Astrocyte (in vitro differentiated cells and primary cell): ENCODE measurements around the gene C10orf90. TPM values are rescaled to one million over a fixed set of nuclear protein-coding genes. Genes with fewer than 3 reads are reported as not detected.

Source experiments
- DNase-seq: peaks from one replicate; pipeline ENCODE4 v3.0.0-alpha.2; 2010; ENCODE audit warnings: low read depth
- FAIRE-seq: peaks from 2 replicates; lab custom pipeline; 2011; peaks lifted over from hg19 to GRCh38; lab: Jason Lieb, UNC
- H2AFZ ChIP-seq: 2 replicates; pipeline ENCODE4 v1.6.0; 2012; ENCODE audit warnings: low read depth, low read length, inconsistent platforms
- H3K27ac ChIP-seq: 2 replicates; pipeline ENCODE4 v1.5.1; 2011; ENCODE audit warnings: low read depth, low read length, inconsistent platforms
- H3K27me3 ChIP-seq: 2 replicates; pipeline ENCODE4 v1.6.0; 2011; ENCODE audit warnings: low read length, inconsistent platforms; ENCODE audit not compliant: insufficient read depth
- H3K36me3 ChIP-seq: 2 replicates; pipeline ENCODE4 v1.5.1; 2011; ENCODE audit warnings: low read length, inconsistent platforms; ENCODE audit not compliant: insufficient read depth
- H3K4me1 ChIP-seq: 2 replicates; pipeline ENCODE4 v1.5.1; 2011; ENCODE audit warnings: low read length, inconsistent platforms; ENCODE audit not compliant: insufficient read depth
- H3K4me2 ChIP-seq: 2 replicates; pipeline ENCODE4 v1.6.0; 2012; ENCODE audit warnings: low read length, inconsistent platforms
- H3K4me3 ChIP-seq: 2 replicates; pipeline ENCODE4 v1.5.1; 2011; ENCODE audit warnings: low read depth, mild to moderate bottlenecking, low read length, inconsistent platforms; ENCODE audit not compliant: insufficient read depth
- H3K79me2 ChIP-seq: 2 replicates; pipeline ENCODE4 v1.6.0; 2012; ENCODE audit warnings: mild to moderate bottlenecking, low read length, inconsistent platforms; ENCODE audit not compliant: insufficient read depth
- H3K9ac ChIP-seq: 2 replicates; pipeline ENCODE4 v1.6.0; 2012; ENCODE audit warnings: mild to moderate bottlenecking, low read length, inconsistent platforms
- H3K9me3 ChIP-seq: 2 replicates; pipeline ENCODE4 v1.5.1; 2012; ENCODE audit warnings: low read depth, mild to moderate bottlenecking, low read length, inconsistent platforms; ENCODE audit not compliant: insufficient read depth
- H4K20me1 ChIP-seq: 2 replicates; pipeline ENCODE4 v1.6.0; 2012; ENCODE audit warnings: low read length, inconsistent platforms; ENCODE audit not compliant: insufficient read depth
- H3K27ac Mint-ChIP-seq: one replicate; pipeline ENCODE4 v1.8.0; 2021; ENCODE audit warnings: mild to moderate bottlenecking, mixed read lengths; ENCODE audit not compliant: unreplicated experiment
- H3K27me3 Mint-ChIP-seq: one replicate; pipeline ENCODE4 v1.8.0; 2021; ENCODE audit warnings: low read depth, mixed read lengths; ENCODE audit not compliant: unreplicated experiment
- H3K36me3 Mint-ChIP-seq: one replicate; pipeline ENCODE4 v1.8.0; 2021; ENCODE audit warnings: low read depth, mixed read lengths; ENCODE audit not compliant: unreplicated experiment
- H3K4me1 Mint-ChIP-seq: one replicate; pipeline ENCODE4 v1.8.0; 2021; ENCODE audit warnings: low read depth, mixed read lengths; ENCODE audit not compliant: unreplicated experiment
- H3K4me3 Mint-ChIP-seq: one replicate; pipeline ENCODE4 v1.8.0; 2021; ENCODE audit warnings: mild to moderate bottlenecking, moderate library complexity, mixed read lengths; ENCODE audit not compliant: unreplicated experiment
- H3K9me3 Mint-ChIP-seq: one replicate; pipeline ENCODE4 v1.8.0; 2021; ENCODE audit warnings: mild to moderate bottlenecking, mixed read lengths; ENCODE audit not compliant: unreplicated experiment
- CTCF ChIP-seq: IDR thresholded peaks from 2 replicates; pipeline ENCODE4 v1.5.1; 2011; ENCODE audit warnings: low read depth, mild to moderate bottlenecking, inconsistent platforms, low read length, moderate library complexity; ENCODE audit not compliant: insufficient read depth
- EZH2 ChIP-seq: IDR thresholded peaks from 2 replicates; pipeline ENCODE4 v1.6.1; 2012; ENCODE audit warnings: mild to moderate bottlenecking, low read length, inconsistent platforms; ENCODE audit not compliant: insufficient read depth
- total RNA-seq: library from RNA; stranded (reverse); gene quantifications from 2 replicates; pipeline ENCODE4 v1.2.1, GENCODE V29; 2021

Gene C10orf90
- total RNA-seq, 1 donor from 2014 or later = not detected

GRCh38 chr10:126674741-126675515 is 4.4 kb upstream of the C10orf90 start:
- no peak overlapping the region for H3K9ac ChIP-seq
- Mint-ChIP-seq H3K9me3 (peaks cover 7% of the 10 kb centered on the region), H3K4me3 (no peak overlapping the region)

DNA sequence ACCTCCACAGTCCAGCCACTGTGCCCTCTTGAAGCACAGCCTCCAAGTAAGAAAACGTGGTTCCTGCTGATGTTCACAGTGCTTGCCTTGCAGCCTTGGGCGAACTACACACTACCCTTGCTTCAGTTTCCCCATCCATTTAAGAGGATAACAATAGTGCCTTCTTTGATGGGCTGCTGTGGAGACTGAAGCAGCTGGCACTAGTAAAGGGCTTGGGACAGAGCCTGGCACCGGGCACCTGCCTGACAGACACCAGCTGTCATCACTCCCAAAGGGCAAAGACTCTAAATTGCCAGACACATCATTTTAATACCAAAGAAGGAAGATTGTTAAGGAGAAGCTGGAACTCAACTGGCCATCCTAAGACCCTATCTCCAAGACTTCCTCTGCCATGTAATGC is 3.1 kb upstream of the C10orf90 start:
- Mint-ChIP-seq H3K27me3 (peaks cover 4% of the 10 kb centered on the region), H3K36me3 (peaks cover 2% of the 10 kb centered on the region), H3K4me3 (no peak overlapping the region), H3K27ac (no peak overlapping the region), H3K4me1 (peaks cover 10% of the 10 kb centered on the region), H3K9me3 (peaks cover 7% of the 10 kb centered on the region)
- Histone ChIP-seq H3K9me3 (no peaks in the 10 kb centered on the region), H3K4me3 (no peak overlapping the region), H4K20me1 (no peaks in the 10 kb centered on the region), H3K9ac (no peak overlapping the region), H3K4me1 (no peaks in the 10 kb centered on the region), H3K79me2 (no peaks in the 10 kb centered on the region), H2AFZ (no peak overlapping the region), H3K36me3 (no peaks in the 10 kb centered on the region), H3K27me3 (peaks cover 10% of the 10 kb centered on the region), H3K4me2 (no peak overlapping the region), H3K27ac (no peak overlapping the region)
- FAIRE-seq (no peak), DNase-seq (no peak)
- no peak for TF ChIP-seq EZH2

More at GRCh38 chr10:126674741-126675515, 4.4 kb upstream of the C10orf90 start:
- Mint-ChIP-seq H3K36me3 (peaks cover 2% of the 10 kb centered on the region), H3K27ac (no peak overlapping the region), H3K27me3 (peaks cover 4% of the 10 kb centered on the region), H3K4me1 (peaks cover 10% of the 10 kb centered on the region)
- Histone ChIP-seq H3K79me2 (no peaks in the 10 kb centered on the region), H2AFZ (no peak overlapping the region), H3K4me3 (no peak overlapping the region), H3K27me3 (peaks cover 10% of the 10 kb centered on the region), H3K4me1 (no peaks in the 10 kb centered on the region), H4K20me1 (no peaks in the 10 kb centered on the region), H3K9me3 (no peaks in the 10 kb centered on the region), H3K27ac (no peak overlapping the region), H3K4me2 (no peak overlapping the region), H3K36me3 (no peaks in the 10 kb centered on the region)
- no peak for TF ChIP-seq CTCF
- TF ChIP-seq EZH2 = no peak
- no peak for DNase-seq
- no peak for FAIRE-seq

- Histone ChIP-seq H4K20me1 (no peaks in the 10 kb centered on the region), H3K4me2 (no peak overlapping the region), H3K36me3 (no peaks in the 10 kb centered on the region), H2AFZ (no peak overlapping the region), H3K79me2 (no peaks in the 10 kb centered on the region), H3K4me3 (no peak overlapping the region), H3K27ac (no peak overlapping the region), H3K9ac (no peak overlapping the region), H3K27me3 (peaks cover 13% of the 10 kb centered on the region), H3K9me3 (no peaks in the 10 kb centered on the region), H3K4me1 (no peaks in the 10 kb centered on the region)
- H3K4me3 Mint-ChIP-seq = no peak overlapping the region
- FAIRE-seq = no peak
- peaks cover 4% of the 10 kb centered on the region for H3K27me3 Mint-ChIP-seq
- no peak overlapping the region for H3K27ac Mint-ChIP-seq
- peaks cover 7% of the 10 kb centered on the region for H3K9me3 Mint-ChIP-seq
- no peak for DNase-seq
- peaks cover 2% of the 10 kb centered on the region for H3K36me3 Mint-ChIP-seq
- peaks cover 10% of the 10 kb centered on the region for H3K4me1 Mint-ChIP-seq
- TF ChIP-seq CTCF = no peak
- TF ChIP-seq EZH2 = no peak
Measured at GRCh38 chr10:126671402-126671975, 996 bp upstream of the C10orf90 start.
